ENCODE measurements around the gene JARID2. TPM values are rescaled to one million over a fixed set of nuclear protein-coding genes. Genes with fewer than 3 reads are reported as not detected.

The JARID2 gene
- total RNA-seq, 1 experiment from 2014 or later: 23.6 TPM

DNA sequence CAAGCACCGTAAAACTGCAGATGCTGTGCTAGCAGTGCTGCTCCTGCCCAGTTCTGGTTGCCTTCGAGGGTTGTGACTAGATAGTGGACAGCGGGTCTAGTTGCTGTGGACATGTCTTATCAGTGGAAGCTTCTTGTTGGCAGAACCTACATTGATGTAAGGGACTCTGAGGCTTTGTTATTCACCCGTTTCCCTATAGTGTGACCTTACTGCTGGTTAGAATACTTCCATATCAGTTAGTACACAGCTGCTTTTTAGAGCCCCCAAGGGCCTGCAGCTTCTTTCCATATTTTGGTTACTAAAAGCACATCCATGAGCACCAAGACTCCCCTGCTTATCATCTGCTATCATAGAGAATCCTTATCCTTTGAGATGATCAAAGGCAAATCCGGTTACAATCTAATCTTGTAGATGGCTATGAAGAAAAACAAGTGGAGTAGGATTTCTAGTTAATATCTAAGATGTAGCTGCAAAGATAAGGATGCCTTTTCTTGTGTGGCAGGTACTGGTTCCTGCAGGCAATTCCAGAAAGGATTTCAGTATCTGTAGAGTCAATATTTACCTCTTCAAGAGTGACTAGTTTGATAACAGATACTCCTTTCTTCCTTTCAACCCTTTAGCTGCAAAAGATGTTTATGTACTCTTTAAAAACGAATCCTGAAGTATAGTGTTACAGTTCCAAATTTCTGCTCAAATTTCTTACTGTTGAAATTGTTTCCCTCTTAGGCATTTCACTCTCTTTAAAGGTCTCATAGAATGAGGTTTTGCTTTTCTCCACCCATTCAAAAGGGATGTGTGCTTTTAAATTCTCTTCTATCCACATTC is 163.6 kb downstream of the JARID2 start:
- H4K20me1 ChIP-seq (ENCODE audit: insufficient read depth): no peaks in the 10 kb centered on the region
- ChIA-PET CTCF (no interaction called here), RAD21 (ENCODE audit: low non-redundant PET in 1 of 2, low total read pairs in 2 of 2, uncharacterized antibody in 2 of 2, unreplicated experiment in 2 of 2) (no interaction called here), POLR2A (no interaction called here)
- no peak overlapping the region for H3K27ac ChIP-seq (ENCODE audit: low read depth, low read length)
- no peaks in the 10 kb centered on the region for H3K9me3 ChIP-seq (ENCODE audit: control insufficient read depth in 1 of 2, insufficient read depth in 1 of 2, low read depth in 1 of 2, low read length in 2 of 2)
- H3K4me3 ChIP-seq (replicated peaks in 1 of 2; ENCODE audit: low read depth in 1 of 2, low read length in 2 of 2): no peak overlapping the region
- no peaks in the 10 kb centered on the region for H3K36me3 ChIP-seq (ENCODE audit: control insufficient read depth in 1 of 2, insufficient read depth in 2 of 2, low read length in 2 of 2)
- no peak overlapping the region for H2AFZ ChIP-seq (ENCODE audit: low read depth, low read length, poor library complexity, severe bottlenecking)
- DNase-seq (ENCODE audit: low read depth, low spot score): no peak
- ATAC-seq: no peak
- no peak overlapping the region for H3K4me2 ChIP-seq (ENCODE audit: low read length)
- no TSS peak for BruUV-seq (replicated peaks)
- H3K9me2 ChIP-seq (ENCODE audit: insufficient read depth): no peaks in the 10 kb centered on the region
- H3K27me3 ChIP-seq (ENCODE audit: insufficient read depth, low read length): no peaks in the 10 kb centered on the region
- H3K79me2 ChIP-seq (ENCODE audit: insufficient read depth, low read length): peaks cover 44% of the 10 kb centered on the region
- TF ChIP-seq ZNF274 (IDR thresholded peaks at IDR 0.05; ENCODE audit: low read depth, low read length): no peak
- no peak for TF ChIP-seq RAD21 (IDR thresholded peaks at IDR 0.05; ENCODE audit: low read depth)
- no peak for TF ChIP-seq ZFX (IDR thresholded peaks at IDR 0.05)
- TF ChIP-seq, protein P1, sequence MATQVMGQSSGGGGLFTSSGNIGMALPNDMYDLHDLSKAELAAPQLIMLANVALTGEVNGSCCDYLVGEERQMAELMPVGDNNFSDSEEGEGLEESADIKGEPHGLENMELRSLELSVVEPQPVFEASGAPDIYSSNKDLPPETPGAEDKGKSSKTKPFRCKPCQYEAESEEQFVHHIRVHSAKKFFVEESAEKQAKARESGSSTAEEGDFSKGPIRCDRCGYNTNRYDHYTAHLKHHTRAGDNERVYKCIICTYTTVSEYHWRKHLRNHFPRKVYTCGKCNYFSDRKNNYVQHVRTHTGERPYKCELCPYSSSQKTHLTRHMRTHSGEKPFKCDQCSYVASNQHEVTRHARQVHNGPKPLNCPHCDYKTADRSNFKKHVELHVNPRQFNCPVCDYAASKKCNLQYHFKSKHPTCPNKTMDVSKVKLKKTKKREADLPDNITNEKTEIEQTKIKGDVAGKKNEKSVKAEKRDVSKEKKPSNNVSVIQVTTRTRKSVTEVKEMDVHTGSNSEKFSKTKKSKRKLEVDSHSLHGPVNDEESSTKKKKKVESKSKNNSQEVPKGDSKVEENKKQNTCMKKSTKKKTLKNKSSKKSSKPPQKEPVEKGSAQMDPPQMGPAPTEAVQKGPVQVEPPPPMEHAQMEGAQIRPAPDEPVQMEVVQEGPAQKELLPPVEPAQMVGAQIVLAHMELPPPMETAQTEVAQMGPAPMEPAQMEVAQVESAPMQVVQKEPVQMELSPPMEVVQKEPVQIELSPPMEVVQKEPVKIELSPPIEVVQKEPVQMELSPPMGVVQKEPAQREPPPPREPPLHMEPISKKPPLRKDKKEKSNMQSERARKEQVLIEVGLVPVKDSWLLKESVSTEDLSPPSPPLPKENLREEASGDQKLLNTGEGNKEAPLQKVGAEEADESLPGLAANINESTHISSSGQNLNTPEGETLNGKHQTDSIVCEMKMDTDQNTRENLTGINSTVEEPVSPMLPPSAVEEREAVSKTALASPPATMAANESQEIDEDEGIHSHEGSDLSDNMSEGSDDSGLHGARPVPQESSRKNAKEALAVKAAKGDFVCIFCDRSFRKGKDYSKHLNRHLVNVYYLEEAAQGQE (IDR thresholded peaks at IDR 0.05; ENCODE audit: low read depth): no peak
- TF ChIP-seq CEBPB (IDR thresholded peaks at IDR 0.05; ENCODE audit: low read depth): no peak
- TF ChIP-seq SIN3A (IDR thresholded peaks at IDR 0.05; ENCODE audit: low read depth): no peak
- TF ChIP-seq JUND (IDR thresholded peaks at IDR 0.05): no peak
- no peak for TF ChIP-seq POLR2A (IDR thresholded peaks at IDR 0.05; ENCODE audit: borderline replicate concordance, extremely low read depth, insufficient read depth, insufficient read length)
- TF ChIP-seq, protein P2, sequence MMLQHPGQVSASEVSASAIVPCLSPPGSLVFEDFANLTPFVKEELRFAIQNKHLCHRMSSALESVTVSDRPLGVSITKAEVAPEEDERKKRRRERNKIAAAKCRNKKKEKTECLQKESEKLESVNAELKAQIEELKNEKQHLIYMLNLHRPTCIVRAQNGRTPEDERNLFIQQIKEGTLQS (IDR thresholded peaks at IDR 0.05): no peak
- no peak for TF ChIP-seq CBX3 (IDR thresholded peaks at IDR 0.05; ENCODE audit: low read depth)
- TF ChIP-seq, protein P3, sequence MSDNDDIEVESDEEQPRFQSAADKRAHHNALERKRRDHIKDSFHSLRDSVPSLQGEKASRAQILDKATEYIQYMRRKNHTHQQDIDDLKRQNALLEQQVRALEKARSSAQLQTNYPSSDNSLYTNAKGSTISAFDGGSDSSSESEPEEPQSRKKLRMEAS (IDR thresholded peaks at IDR 0.05): no peak
- no peak for TF ChIP-seq EGR1 (IDR thresholded peaks at IDR 0.05; ENCODE audit: low read depth)
- TF ChIP-seq, protein P4, sequence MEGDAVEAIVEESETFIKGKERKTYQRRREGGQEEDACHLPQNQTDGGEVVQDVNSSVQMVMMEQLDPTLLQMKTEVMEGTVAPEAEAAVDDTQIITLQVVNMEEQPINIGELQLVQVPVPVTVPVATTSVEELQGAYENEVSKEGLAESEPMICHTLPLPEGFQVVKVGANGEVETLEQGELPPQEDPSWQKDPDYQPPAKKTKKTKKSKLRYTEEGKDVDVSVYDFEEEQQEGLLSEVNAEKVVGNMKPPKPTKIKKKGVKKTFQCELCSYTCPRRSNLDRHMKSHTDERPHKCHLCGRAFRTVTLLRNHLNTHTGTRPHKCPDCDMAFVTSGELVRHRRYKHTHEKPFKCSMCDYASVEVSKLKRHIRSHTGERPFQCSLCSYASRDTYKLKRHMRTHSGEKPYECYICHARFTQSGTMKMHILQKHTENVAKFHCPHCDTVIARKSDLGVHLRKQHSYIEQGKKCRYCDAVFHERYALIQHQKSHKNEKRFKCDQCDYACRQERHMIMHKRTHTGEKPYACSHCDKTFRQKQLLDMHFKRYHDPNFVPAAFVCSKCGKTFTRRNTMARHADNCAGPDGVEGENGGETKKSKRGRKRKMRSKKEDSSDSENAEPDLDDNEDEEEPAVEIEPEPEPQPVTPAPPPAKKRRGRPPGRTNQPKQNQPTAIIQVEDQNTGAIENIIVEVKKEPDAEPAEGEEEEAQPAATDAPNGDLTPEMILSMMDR (IDR thresholded peaks at IDR 0.05 in 2 of 3, conservative IDR thresholded peaks at IDR 0.05 in 1 of 3; ENCODE audit: borderline replicate concordance in 1 of 3, insufficient read depth in 1 of 3, low read depth in 2 of 3, low read length in 2 of 3): no peak
- TF ChIP-seq ELF1 (IDR thresholded peaks at IDR 0.05; ENCODE audit: borderline replicate concordance, low read depth): no peak
- TF ChIP-seq SP1 (IDR thresholded peaks at IDR 0.05; ENCODE audit: low read depth): no peak
- no peak overlapping the region for H3K9ac ChIP-seq (ENCODE audit: low read length)
- H3K4me1 ChIP-seq (ENCODE audit: control insufficient read depth in 1 of 2, insufficient read depth in 2 of 2, low read length in 2 of 2): no peaks in the 10 kb centered on the region
- intact Hi-C loops (cut with micrococcal nuclease): no loop called here
